Activated CD4-positive, CD25-positive, alpha-beta regulatory T cell treated with anti-CD3 and anti-CD28 coated beads, Interleukin-2, amount 50 U/mL, for 16 hours (primary cell): ENCODE data around the gene TGM1.
A peak's percentile ranks its signal among the peaks of the same experiment; 100 is the strongest.
"Not testable (repeated sequence)": the region's sequence is repeated elsewhere in the genome, so short reads cannot be mapped to it uniquely, and the experiment has no call there.

Source experiments
- DNase-seq: peaks from one replicate; pipeline ENCODE4 v3.0.0-alpha.2; 2020; ENCODE audit warnings: low read depth, low spot score

Gene TGM1

DNA sequence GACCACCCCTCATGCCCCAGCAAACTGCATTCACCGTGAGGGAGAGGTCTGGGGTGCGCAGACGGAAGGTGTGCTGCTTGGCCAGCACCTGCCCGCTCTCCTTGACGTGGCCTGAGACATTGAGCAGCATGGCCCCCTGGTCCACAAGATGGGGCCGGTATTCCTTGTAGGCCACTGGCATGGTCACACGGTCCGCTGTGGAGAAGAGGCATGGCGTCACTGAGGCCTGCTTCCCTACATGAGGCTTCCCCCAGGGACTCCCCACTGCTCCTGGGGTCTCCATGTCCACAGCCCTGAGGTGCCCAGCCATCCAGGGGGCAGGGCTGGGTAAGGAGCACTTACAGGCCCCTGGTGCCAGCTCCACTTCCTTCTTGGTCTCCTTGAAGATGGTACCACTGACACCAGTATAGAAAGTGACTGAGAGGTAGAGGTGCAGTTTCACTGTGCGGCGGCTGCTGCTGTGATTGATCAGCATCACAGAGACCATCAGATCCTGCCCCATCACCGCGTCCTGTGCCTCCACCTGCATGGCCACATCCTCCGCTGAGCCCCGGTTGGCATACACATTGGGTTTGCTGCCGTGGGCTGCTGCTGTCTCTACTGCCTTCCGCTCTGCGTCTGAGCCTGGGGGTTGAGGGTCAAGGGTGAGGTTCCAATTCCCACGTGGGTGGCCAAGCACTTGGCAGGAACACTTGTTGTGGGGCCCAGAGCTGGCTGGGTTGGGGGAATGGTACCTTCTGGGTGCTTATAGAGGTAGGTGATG lies 8.2 kb downstream of the TGM1 start:
- no peak for DNase-seq

GRCh38 chr14:24253936-24254335 lies 9.0 kb downstream of the TGM1 start:
- no peak for DNase-seq

DNA sequence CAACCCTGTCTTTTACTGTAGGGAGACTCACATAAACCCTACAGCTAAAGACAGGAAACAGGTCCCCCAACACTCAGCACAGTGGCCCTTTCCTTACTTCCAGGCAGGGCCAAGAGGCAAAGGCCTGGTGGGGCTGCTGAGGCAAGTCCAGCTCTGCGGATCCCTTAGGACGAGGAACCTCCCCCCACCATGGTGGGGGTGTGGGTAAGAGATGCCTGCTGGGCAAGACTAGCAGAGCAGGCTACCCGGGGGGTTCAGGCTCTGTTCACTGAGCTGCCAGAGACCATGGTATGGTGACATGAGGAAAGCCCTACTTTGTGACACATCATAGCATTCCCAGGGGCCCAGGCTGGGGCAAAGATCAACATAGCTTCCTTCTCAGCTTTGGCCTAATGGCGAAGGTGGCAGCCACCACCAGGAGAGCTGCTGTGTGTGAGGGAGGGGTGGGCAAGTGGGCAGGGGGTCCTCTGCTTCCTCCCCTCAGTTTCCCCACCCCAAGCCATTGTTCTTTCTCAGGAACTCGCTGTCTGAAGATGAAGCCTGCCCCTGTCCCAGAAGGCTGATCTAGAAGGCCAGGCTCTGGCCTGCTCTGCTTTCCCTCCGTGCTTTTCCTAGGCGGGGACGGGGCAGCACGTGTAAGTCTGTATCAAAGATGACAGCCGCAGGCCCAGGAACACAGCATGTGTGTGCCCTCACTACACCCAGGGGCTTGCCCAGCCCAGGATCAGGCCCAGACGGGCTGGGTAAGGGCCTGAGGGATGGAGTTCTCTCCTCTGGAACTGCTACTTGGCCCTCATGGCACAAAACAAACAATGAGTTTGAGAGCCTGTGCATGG lies 10.5 kb downstream of the TGM1 start:
- no peak for DNase-seq

DNA sequence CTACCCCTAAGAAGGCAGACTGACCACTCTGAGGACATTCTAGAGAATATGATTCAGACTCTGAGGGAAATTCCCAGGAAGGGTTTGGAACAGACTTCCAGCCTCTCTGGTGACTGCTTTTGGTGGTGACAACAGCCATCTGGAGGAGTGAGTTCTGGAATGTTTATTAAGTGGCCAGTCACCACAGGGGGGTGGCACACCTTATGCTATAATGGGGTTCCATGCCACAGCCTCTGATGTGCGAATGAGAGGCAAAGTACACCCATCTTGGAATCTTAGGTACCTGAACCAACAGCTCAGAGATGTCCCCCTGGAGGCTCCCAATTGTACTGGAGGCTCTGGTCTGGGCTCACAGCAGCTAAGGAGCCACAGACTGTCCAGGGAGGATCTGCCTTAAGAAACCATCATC lies 11.1 kb downstream of the TGM1 start:
- no peak for DNase-seq

- no peak for DNase-seq
Observed at GRCh38 chr14:24250354-24250753, 12.6 kb downstream of the TGM1 start.

- DNase-seq, result no peak
Observed at GRCh38 chr14:24249230-24250021, 13.6 kb downstream of the TGM1 start.

GRCh38 chr14:24247422-24247821 lies 15.6 kb downstream of the TGM1 start:
- no peak for DNase-seq

DNA sequence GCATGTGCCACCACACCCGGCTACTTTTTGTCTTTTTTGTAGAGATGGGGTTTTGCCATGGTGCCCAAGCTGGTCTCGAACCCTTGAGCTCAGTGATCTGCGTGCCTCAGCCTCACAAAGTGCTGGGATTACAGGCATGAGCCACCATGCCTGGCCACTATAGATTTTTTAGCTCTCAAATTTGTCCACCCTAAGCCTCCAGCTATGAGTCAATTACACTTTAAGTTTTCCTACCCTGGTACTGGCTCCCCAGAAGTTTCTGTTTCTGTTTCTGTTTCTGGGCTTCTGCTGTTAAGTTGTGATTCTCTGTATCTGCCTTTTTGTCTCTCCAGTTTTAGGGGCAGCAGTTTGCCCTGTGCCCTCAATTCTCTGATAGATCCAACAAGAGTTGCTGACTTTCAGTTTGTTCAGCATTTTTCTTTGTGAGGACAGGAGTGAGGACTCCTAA lies 16.2 kb downstream of the TGM1 start:
- no peak for DNase-seq

DNA sequence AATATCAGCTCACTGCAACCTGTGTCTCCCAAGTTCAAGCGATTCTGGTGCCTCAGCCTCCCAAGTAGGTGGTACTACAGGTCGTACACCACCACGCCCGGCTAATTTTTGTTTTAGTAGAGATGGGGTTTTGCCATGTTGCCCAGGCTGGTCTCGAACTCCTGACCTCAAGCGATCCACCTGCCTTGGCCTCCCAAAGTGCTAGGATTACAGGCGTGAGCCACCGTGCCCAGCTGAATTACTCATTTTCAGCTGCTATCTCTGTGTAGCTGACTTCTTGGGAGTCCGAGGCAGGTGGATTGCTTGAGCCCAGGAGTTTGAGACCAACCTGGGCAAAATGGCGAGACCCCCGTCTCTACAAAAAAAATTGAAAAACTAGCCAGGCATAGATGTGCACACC lies 17.6 kb downstream of the TGM1 start:
- not testable (repeated sequence) for DNase-seq

GRCh38 chr14:24243336-24243836 lies 19.6 kb downstream of the TGM1 start:
- no peak for DNase-seq

GRCh38 chr14:24241829-24242443 lies 21.0 kb downstream of the TGM1 start:
- DNase-seq, result peak; percentile 85

DNA sequence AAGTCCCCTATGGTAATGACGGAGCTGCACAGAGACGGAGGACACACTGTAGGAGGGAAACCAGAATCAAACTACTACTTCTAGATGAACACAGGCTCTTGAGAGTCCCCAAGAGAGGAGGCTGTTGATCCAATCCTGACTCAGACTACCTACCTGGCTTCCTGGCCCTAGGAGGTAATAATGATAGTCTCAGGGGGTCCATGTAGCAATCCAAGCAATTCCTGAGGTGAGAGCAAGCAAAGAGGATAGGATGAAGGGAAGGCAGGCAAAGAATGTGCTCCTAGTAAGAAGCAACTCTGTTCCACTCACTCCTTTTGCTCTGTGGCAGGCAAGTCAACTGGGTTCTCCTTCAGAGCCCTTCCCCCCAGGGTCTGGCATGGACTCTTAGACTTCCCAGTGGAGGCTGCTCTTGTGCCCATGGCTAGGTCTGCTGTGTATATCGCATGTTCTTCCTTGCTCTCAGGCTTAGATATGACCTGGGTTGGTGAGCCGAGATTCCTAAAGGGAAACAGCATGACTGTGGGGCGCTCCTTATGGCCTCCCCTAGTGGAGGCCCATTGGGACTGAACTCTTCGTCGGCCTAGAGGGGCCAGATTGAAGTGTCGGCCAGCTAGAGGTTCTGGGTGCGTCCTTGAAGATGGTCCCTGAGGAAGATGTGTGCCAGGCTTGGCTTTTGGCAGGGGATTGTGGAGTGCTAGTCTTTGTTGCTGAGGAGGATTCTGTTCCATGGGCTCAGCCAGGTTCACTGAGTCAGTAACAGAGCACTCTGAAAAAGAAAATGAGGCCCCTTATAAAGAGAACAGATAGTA lies 22.7 kb downstream of the TGM1 start:
- DNase-seq, result no peak

- DNase-seq, result no peak
Observed at GRCh38 chr14:24238527-24239037, 24.4 kb downstream of the TGM1 start.

DNA sequence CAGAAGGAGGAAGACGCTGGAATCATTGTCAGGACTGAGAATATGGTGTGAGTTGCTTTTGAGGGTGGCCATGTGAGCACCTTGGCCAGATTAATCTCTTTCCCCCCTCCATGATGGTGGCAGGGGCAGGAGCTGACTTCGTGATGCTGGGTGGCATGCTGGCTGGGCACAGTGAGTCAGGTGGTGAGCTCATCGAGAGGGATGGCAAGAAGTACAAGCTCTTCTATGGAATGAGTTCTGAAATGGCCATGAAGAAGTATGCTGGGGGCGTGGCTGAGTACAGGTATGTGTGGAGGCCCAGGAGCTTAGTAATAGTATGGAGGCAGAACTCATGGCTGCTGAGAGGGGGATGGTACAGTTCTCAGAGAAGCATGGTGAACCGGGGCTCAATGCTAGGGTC lies 24.9 kb downstream of the TGM1 start:
- no peak for DNase-seq

GRCh38 chr14:24237463-24237955 lies 25.5 kb downstream of the TGM1 start:
- DNase-seq, result no peak

GRCh38 chr14:24236689-24237462 lies 26.1 kb downstream of the TGM1 start:
- DNase-seq, result no peak

GRCh38 chr14:24235804-24236688 lies 26.9 kb downstream of the TGM1 start:
- DNase-seq, result no peak
